ENCODE results near the gene SBNO2.

The SBNO2 gene

GRCh38 chr19:1105008-1105872 is 68.8 kb downstream of the SBNO2 start:
- no peak for DNase-seq (ENCODE audit: low read depth)

GRCh38 chr19:1104311-1105007 is 69.6 kb downstream of the SBNO2 start:
- DNase-seq (ENCODE audit: low read depth), result no peak

- DNase-seq (ENCODE audit: low read depth), result peak; percentile 88
These were observed 70.3 kb downstream of the SBNO2 start, which contains the start of gene GPX4 for GRCh38 chr19:1103708-1104310. TSS of gene GPX4 (plus strand) at chr19:1103994. CDS start at chr19:1104044, 50 bp downstream.

GRCh38 chr19:1103132-1103707 is 70.8 kb downstream of the SBNO2 start:
- no peak for DNase-seq (ENCODE audit: low read depth)

GRCh38 chr19:1102407-1103131 is 71.5 kb downstream of the SBNO2 start:
- peak; percentile 97 for DNase-seq (ENCODE audit: low read depth)

- no peak for DNase-seq (ENCODE audit: low read depth)
These were observed 72.8 kb downstream of the SBNO2 start for GRCh38 chr19:1101337-1101698.

- DNase-seq (ENCODE audit: low read depth), result no peak
These were observed 75.7 kb downstream of the SBNO2 start for GRCh38 chr19:1098177-1099051.

- DNase-seq (ENCODE audit: low read depth), result no peak
These were observed 76.3 kb downstream of the SBNO2 start for GRCh38 chr19:1097810-1098176.

- peak; percentile 83 for DNase-seq (ENCODE audit: low read depth)
These were observed 78.9 kb downstream of the SBNO2 start, which contains the start of gene POLR2E for GRCh38 chr19:1094978-1095701. TSS of gene POLR2E (minus strand) at chr19:1095375. CDS start at chr19:1095315, 60 bp downstream.

GRCh38 chr19:1094655-1094977 is 79.5 kb downstream of the SBNO2 start:
- DNase-seq (ENCODE audit: low read depth), result no peak

GRCh38 chr19:1093811-1094553 is 80.1 kb downstream of the SBNO2 start:
- DNase-seq (ENCODE audit: low read depth), result no peak

- DNase-seq (ENCODE audit: low read depth), result no peak
These were observed 80.7 kb downstream of the SBNO2 start for GRCh38 chr19:1093330-1093729.

GRCh38 chr19:1091544-1092175 is 82.4 kb downstream of the SBNO2 start:
- no peak for DNase-seq (ENCODE audit: low read depth)

- no peak for DNase-seq (ENCODE audit: low read depth)
These were observed 83.1 kb downstream of the SBNO2 start for GRCh38 chr19:1090731-1091543.

- DNase-seq (ENCODE audit: low read depth), result no peak
These were observed 84.2 kb downstream of the SBNO2 start for GRCh38 chr19:1089891-1090290.

- DNase-seq (ENCODE audit: low read depth), result no peak
These were observed 84.8 kb downstream of the SBNO2 start for GRCh38 chr19:1089126-1089771.

GRCh38 chr19:1088416-1089010 is 85.6 kb downstream of the SBNO2 start:
- DNase-seq (ENCODE audit: low read depth), result no peak

All from HS-5 (cell line).